Right hindlimb (tissue), 1 donor: ENCODE results near the gene RASSF8.

Experiments
- DNase-seq: peaks from one replicate; pipeline ENCODE4 v3.0.0-alpha.2; 2018

The RASSF8 gene

DNA sequence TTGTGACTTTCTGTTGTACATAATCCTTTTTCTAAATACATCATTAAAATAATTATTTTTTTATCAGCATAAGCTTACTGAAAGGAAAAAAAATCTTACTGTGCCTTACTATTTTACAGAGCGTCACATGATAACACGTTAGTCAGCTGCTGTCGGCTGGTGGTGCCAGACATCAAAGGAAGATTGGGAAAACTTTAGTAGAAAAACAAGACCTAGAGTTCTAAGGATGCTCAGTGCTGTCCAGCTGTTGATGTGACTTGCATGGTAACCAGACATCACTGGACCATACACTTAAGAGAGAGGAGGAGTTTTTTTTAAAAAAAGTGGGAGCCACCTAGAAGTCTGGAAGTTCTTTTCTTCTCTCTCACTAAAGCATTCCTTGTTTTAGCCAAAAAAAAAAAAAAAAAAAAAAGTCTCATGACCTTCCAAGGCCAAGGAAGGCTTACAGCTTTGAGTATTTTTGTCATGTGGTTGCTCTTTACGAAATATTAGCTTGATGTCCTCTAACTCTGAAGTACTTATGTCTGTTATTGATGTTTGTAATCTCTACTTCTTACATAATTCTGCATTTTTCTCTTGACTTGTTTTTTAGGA lies 4.5 kb downstream of the RASSF8 start:
- DNase-seq: no peak

DNA sequence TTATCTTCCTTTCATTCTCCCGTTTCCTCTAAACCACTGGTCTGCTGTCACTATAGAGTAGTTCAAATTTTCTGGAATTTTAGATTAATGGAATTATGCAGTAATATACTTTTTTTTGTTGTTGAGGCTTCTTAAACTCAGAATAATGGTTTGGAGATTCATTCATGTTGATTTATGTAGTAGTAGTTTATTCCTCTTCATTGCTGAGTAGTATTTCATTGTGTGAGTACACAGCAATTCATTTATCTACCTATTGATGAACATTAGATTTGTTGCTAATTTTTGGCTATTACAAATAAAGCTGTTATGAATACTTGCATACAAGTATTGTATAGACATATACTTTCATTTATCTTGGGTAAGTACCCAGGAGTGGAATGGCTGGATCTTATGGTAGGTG lies 7.2 kb downstream of the RASSF8 start:
- no peak for DNase-seq

DNA sequence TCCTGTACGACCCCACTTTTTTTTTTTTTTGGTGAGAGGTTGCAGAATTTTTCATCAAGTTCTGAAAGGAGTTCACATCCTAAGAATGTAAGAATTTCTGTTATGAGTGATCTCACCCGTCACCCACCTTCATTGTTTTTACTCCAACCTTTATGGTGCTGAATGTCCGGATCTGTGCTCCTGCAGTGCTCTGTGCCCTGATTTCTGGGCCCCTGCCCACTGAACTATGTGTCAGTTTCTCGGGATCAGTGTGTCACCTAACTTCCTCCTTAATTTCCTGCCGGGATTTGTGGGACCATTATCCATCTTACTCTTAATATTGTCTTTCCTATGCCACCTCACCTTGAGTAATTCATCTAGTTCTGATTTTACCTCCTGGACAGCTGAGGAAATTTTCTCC lies 11.6 kb downstream of the RASSF8 start:
- DNase-seq: no peak

DNA sequence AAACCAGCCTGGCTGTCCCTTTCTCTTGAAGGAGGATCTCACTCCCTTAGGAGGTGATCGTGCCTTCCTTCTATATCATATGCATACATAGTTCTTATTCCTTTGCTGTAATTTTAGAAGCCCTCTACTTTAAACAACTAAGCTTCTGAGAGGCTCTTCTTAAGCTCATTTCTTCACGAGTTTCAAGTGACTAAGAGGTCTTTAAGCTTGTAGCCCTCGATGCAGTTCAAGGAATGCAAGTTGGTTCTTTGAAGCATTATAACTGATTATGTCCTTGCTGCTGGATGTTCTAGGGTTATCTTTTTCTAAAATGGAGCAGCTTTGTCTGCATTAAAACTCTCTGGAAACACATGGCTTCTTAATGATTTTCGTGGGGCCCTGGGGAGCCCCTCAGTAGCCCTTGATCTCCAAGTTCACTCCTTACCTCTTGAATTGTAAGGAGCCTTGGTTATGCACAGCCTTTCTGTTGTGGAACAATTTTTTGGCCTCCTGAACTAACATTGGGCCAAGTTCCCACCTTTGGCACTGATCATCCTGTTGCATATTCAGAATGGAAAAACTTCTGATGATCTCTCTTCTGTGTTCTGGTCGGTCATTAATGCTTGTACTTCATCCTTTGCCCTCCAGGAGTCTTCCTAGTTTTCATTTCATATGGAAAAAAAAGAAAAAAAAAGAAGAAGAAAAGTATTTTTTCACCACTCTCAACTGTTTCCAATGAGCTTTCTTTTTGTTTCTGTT lies 12.6 kb downstream of the RASSF8 start:
- DNase-seq: peak; percentile 66

DNA sequence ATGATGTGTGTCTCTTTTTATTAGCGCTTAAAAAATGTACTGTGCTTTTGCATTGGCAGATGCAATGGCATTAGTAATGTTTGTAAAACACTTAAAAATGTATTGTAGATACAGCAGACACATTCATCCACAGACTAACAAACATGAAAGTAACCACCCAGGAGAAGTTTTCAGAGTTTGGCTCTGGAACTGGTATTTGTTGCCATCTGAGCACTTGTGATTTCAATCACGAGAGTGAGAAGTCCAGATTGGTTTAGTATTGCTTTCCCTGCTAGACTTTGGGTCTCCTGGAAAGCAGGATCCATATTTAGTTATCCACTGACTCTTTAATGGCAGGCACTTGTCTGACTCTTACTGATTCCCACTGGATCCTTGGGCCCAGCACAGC lies 13.2 kb downstream of the RASSF8 start:
- peak; percentile 38 for DNase-seq

DNA sequence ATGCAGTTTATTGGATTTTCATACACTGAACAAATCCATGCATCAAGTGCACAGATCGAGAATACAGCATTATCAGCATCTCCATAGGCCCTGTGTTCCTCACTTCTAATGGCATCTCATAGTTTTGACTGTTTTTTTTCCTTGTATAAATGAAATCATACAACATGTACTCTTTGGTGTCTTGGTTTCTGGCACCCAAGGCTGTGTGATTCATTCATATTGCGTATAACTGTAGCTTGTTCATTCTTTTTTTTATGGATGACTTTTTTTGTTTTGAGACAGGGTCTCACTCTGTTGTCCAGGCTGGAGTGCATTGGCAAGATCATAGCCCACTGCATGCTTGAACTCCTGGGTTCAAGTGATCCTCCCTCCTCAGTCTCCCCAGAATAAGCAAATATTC lies 14.3 kb downstream of the RASSF8 start:
- no peak for DNase-seq

DNA sequence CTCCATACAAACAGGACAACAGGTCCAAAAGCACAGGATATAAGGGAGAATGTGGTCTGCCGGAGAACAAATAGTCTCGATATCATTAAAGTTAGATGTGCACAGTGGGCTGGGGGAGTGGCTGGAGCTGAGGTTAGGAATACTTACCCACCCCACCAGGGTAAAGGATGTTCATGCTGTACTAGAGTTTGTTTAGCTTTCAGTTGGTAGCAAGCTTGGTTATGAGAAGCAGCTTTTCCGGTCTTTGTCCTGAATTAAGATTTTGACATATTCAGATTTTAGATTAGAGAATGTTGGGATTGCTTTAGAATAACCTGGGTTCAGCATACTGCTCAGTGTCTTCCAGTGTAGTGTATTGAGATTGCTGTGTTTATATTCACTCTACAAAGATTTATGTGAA lies 16.7 kb downstream of the RASSF8 start:
- DNase-seq: no peak

DNA sequence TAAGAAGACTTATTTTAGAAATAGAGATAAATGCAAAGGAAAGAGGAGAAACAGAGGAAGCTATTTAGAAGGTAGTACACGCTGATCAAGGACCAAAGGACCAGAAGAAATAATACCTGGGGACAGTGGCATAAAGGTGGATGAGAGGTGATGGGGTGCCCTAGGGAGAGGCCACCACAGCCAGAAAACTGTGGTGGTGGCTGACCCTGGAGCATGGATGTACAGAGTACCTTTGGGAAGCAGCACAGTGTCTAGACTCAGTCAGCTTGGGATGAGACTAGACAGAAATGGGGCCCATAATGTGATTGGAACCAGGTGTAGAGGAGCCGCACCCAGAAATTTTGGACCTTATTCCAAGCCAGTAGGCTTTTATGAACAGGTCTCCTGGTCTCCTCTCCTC lies 17.2 kb downstream of the RASSF8 start:
- DNase-seq: no peak

DNA sequence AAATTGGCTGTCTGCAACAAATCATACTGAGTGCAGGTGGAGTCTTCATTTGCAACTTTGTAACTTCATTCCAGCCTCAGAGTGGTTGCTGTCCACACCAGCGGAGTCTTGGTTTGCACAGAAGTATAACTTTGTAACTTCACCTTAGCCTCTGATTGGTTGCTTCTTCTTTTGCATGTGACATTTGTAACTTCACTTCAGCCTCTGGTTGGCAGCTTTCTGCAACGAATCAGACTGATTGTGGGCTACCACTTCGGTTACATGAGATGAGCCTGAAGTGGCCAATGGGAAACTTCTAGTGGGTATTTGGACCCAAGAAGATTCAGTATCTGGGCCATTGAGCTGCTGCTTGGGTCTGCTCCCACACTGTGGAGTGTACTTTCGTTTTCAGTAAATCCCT lies 17.8 kb downstream of the RASSF8 start:
- DNase-seq: no peak

DNA sequence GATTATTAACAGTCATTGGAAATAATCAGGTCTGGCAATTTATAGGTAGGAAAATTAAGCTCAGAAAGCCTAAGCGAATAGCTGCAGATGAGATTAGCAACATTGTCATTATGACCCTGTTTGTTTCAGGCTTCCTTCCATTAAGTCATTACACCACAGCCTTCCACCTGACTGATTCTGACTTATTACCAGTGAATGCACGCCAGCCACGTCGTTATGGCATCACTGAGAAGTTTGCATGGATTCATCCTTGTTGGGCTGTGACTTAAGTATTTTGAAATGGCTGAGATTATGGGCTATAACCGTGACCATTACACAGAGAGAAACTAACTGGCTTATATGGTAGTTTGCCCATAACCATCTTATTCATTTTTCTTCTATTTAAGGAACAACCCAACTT lies 18.6 kb downstream of the RASSF8 start:
- no peak for DNase-seq

DNA sequence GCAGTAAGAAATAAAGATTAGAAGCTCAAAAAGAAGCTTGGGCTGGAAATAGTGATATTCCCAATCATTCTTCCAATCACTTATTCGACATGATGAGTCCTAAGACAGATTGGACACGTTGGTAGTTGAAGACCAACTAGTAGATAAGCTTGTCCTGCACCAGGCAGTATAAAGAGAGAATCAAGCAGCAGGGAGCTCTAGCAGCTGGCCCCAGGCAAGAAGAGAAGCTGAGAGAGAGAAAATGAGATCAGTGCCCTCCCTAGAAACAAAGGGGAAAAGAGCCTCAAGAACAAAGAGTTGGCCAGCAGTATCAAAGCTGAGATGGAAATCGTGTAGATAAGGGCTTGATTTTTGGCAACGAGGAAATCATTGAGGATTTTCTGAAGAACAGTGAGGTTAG lies 20.6 kb downstream of the RASSF8 start:
- DNase-seq: no peak

DNA sequence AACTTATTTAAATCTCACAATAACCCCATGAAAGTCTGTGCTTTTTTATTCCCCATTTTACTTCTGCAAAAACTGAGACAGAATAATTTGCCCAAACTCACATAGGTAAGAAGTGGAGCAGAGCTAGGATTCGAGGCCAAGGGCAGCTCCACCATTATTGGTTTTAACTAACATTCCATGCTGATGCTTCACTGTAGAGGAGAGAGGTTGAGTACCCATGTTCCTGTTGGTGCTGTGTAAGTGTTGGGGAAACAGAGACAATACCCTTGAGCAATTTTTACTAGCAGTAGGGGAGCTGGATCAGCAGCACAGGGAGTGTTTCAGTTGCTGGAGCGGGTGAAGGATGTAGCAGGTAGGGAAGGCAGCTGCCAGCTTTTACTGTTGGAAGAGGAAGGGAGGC lies 21.1 kb downstream of the RASSF8 start:
- DNase-seq: no peak

DNA sequence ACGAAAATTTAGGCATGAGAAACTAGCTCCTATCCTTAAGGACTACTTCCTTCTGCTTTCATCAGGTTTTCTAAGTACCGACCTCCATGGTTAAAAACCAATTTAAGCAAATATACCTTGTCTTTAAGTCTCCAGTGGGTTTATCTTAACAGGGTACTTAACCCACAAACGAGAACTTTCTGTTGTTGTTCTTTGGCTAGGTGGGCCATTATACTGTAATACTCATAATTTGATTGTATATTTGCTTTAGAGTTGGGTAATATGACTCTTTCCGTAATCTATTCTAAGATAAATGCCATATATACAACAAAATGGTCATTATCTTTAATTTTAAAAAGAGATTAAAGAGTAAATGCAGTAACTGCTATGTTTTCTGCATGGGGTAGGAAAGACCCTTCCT lies 21.6 kb downstream of the RASSF8 start:
- no peak for DNase-seq

DNA sequence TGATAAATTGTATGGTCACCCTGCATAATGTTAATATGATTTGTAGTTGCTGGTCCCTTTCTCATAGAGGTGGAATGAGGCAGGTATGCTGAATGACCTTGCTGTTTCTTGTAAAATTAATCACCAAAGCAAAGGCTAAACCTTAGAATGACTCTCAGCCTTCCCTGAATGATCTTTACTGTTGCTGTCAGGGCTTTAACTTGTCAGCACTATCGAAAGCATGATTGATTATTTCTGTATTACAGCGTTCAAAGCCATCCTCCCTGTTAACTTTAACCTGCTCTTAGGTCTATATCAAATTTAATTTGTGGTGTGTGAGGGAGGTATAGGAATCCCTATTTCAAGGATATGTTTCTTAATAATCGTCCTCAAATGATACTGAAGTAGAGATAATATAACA lies 23.1 kb downstream of the RASSF8 start:
- no peak for DNase-seq

DNA sequence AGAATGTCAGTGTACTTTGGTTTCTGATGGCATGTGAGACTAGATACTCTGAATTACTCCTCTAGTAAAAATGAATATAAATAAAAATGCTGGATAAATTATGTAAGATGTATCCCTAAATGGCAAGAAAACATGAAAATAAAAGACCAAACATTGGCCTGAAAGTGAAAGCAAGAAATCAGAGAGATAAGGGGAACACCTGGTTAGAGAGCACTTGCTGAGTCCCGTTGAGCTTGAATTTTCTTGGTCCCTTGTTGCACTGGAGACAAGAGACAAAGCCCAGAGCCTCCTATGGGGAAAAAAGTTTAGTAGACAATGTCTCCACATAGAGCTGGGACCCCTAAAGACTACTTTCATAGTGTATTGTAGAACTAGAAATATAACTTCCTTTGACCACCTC lies 23.9 kb downstream of the RASSF8 start:
- no peak for DNase-seq

DNA sequence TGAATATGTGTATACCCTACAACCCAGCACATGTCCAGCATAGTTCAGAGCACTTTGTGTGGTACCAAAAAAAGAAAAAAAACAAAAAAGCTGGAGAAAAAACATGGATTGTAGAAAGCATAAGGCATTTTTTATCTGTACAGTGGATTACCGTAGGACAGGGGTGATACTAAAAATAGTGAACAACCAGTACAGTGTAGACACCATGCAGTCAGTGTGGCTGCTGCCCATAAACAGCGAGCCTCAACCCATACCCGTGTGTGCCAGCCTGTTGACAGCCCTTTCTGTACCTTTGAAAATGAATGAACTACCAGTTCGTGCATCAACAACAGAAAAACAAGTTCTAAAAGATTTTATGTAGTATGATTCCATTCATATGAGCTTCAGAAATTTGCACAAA lies 25.1 kb downstream of the RASSF8 start:
- DNase-seq: no peak

DNA sequence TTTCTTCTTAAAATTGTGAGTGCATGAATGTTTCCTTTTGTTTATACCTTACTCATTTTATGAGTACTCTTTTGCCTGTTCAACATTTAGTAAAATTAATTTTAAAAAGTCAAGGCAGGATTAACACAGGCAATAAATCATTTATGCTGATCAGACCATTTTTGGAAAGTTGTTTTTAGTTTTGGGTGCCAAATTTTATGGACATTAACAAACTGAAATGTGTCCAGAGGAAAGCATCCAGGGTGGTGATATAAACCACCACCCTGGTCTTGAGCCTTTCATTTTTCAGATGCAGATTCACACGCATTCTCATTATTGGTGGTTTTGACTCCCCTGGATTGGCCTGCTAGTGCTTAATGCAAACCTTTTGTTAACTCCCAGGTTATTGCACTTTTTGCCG lies 26.3 kb downstream of the RASSF8 start:
- no peak for DNase-seq

DNA sequence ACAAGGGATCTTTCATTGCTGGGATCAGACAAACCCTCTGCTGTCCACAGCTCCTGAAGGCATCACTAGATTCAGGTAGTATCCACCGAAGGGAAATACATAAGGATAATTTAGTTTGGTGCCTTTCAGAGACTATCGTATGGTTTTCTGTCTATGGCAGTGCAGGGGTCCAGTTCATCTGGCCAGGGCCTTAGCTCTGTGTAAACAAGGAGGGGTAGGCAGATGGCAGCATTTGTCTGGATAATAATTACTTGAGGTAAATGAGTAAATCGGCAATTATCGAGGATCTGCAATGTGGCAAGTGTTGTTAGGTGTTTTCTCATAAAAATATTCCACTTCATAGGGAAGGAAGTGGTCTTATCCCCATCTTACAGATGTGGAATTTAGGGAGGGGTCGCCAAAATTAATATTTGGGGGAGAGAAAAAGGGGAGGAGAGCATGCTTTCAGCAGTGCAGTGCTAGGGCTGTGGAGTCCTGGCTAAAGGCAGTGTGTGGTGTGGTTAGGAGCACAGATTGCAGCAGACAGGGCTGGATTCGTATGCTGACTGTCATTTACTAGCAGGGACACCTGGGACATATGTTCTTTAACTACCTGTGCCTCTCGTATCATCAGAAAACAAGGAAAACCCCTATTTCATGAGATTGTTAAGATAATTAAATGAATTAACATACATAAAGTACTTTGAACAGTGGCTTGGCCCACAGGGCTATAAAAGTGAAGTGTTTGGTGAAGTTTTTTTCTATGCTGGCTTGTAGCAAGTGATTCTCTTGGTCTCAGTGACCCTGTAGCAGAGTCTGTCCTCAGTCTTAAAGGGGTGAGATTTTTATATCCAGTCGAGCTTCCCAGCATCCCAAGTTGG lies 27.1 kb downstream of the RASSF8 start:
- no peak for DNase-seq

DNA sequence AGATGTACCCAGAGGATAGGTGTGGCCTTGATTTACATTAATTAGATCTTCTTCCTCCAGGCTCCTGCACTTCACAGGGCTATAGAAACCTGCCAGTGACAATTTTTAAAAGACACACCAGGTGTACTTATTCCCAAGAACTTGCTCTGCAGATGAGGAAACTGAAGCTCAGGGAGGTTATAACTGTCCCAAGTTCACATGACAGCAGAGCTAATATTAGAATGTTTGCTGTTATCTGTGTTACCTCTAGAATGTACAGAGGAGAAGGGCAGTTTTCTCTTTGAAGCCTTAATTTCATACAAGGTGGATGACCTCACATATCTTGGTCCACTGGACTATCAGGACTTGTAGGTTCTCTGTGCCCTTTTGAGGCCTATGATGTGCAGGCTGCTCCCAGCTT lies 27.7 kb downstream of the RASSF8 start:
- no peak for DNase-seq

DNA sequence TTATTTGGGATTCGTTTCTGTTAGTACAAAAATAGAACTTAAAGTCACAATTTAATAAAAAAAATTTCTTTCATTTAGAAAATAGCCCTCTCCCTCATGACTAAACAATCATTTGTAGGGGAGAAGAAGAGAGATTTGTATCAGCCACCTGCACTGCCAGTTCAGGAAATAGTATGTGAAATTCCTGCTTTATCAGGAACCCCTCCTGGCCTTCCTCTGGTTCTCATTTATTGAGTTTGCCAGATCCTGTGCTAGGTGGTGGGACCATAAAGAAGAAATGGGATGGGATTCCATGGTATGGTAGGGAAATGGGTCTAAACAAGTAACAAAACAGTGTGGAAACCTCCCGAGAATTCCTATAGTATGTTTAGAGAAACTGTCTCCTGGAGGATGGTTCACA lies 30.0 kb downstream of the RASSF8 start:
- DNase-seq: no peak

DNA sequence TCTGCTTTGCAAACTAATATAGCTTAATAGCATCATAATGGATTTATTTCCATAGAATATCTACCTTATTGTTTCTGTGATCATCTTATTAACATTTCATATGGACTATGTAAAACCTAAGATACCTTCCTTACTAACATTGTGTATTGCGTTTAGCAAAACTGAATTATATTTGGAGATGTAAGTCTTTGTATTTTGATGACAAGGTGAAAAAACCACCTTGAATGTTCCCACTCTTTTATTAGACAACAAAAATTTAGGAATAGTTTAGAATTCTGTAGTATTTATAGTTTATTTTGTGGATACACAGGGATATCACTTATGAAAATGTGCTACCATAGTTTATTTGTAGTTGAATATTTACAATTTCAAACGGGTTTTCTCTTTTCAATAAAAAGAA lies 32.0 kb downstream of the RASSF8 start:
- DNase-seq: no peak

DNA sequence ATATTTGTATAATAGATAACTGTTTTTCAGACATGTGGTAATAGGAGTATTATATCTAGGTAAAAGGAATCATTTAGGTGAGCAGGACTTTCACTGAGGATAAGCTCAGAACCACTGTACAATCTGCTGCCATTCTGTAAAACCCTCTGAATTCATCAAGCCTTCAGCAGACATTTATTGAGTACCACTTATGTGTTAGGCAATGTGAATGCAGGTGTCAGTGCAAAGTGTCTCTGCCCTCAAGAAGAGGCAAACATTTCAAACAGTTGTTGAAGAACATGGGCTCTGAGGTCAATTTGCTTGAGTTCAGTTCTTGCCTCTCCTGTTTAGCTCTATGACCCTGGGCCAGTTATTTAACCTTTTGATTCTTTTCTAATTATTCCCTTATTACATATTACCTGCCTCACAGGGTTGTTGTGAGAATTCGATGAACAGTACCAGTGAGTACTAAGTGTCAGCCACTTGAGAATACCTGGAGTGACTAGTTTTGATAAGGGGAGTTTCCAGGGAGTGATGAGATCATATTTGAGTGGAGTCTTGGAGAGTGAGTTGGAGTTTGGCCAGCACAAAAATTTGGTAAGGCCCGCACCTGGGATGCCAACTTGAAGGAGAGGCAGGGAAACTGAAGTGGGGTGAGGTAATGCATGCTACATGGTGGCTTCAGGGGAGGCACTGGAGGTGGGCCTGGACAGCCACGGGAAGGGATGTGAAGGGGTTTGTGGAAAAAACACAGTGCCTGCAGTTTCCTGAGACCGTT lies 33.7 kb downstream of the RASSF8 start:
- DNase-seq: no peak

DNA sequence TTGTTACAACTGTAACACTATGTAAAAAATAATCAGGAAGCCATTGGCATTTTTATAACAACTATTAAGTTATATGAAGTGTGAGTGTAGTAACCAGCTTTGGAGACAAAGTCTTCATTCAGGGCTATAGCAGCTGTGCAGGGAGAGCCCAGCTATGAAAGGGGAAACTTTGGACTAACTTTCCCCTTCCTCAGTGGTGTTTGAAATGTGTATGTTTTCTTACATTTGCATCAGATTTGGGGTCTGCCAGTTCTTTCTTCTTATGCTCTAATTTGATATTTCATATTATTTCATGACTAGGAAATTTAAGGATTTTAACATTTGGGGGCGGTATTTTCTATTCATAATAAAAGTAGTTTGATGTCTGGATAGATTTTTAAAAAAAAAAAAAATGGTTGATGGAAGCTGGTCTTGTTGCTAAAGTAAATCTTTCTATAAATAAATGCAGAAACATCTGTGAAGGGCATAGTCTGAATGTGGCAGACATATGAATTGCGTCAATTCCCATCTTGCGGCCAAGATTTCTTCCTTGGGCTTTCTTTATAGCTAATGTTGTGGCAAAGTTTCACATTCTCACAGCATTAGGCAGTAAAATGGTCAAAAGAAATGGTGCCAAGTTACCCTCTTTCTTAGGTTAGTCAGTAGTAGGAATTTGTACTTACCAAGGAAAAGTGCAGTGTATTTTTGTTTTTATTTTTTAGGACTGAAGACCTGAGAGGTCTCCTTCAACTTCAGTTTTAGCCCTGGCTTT lies 35.6 kb downstream of the RASSF8 start:
- peak; percentile 55 for DNase-seq
